ENCODE data around the gene BACE2.

BACE2 gene

DNA sequence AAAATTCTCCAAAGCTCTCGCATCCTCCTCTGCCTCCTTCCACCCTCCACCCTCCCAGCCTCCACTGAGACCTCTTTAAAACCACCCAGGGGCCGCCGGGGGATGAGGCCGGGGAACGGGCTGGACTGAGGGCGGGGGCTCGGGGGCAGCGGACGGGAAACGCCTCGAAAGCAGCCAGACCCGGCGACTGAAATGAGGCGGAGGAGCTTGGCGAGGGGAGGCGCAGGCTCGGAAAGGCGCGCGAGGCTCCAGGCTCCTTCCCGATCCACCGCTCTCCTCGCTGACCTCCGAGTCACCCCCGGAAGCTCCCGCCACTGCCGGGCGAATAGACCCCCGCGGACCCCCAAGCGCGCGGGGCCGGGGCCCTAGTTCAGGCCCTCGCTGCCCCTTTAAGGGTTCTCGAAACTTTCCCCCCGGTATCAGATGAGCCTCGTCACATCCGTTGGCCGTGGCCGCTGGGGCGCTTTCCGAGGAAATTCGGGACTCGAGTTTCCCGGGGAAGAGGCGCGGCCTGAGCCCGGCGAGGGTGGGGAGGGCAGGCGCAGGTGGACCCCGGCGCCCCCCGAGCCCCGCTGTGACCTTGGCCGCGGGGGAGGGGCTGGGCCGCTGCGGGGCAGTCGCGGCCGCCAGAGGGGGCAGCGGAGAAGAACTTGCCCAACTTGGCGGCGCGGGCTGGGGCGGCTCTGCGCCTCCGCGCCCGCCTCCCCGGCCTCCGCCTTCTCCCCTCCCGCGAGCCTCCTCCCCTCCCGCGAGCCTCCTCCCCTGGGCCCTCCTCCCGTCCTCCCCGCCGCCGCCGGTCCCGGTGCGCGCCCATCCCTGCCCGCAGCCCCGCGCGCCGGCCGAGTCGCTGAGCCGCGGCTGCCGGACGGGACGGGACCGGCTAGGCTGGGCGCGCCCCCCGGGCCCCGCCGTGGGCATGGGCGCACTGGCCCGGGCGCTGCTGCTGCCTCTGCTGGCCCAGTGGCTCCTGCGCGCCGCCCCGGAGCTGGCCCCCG, at the start of gene BACE2:
BACE2 (plus strand) TSS at position 813 of the 995 bp plus-strand sequence; CDS start at position 917, 104 bp downstream.
- peak; percentile 40 for DNase-seq

- DNase-seq, result no peak
These were observed 48.1 kb upstream of the BACE2 start for GRCh38 chr21:41119901-41120300.

- DNase-seq, result no peak
These were observed 47.0 kb upstream of the BACE2 start for GRCh38 chr21:41120997-41121396.

DNA sequence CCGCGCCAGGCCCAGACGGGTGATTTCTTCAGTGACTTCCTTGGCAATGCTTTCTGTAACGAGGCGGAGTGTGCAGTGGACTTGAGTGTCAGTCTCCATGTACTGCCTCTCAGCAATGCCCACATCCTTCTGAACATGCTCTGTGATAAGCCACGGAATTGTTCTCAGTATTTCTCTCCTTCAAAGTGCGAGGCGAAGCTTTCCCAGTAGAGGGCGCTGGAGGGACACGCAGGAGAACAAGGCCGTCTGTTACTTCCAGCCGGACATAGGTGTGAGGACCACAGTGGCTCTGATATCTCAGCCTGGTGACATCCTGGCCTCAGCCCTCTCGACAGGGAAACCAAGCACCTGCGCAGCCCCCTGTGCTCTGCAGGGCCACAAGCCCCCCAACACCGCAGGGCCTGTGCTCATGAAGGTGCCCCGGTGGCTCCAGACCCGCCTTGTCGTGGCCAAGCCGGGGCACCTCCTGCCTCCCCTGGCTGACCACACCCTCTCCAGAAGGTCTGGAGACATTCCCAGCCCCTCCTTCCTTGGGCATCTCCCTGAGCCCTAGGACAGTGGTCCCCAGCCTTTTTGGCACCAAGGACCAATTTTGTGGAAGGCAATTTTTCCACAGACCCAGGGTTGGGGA, 46.1 kb upstream of the BACE2 start:
- peak; percentile 67 for DNase-seq

GRCh38 chr21:41124641-41125201, 43.2 kb upstream of the BACE2 start:
- no peak for DNase-seq

DNA sequence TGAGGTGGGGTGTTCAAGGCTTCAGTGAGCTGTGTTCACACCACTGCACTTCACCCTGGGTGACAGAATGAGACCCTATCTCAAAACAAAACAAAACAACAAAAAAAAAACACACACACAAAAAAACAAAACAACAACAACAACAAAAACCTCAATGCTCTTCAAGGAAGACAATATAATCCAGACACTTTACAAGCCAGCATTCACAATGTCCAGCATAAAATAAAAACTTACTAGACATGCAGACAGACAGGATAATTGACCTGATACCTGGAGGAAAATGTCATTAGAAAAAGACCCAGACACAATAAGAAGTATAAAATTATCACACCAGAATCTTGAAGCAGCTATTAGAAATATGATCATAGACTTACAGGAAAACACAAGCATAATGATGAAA, 39.0 kb upstream of the BACE2 start:
- DNase-seq, result no peak

DNA sequence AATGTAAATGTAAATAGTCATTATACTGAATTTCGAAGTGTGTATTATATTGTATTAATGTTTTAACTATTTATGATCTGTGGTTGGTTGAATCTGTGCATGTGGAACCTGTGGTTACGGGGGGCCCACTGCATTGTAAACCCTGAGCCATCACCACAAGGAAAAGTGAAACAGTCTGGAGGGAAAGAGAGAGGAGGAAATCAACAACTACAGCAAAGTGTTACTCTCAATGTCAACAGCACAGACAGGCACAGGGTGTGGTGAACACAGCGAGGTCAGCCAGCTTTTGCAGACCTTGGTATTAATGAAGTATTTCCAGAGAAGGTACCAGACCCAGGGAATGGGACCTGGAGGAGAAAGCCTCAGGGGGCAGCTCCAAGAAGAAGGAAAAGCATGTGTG, 37.1 kb upstream of the BACE2 start:
- no peak for DNase-seq

GRCh38 chr21:41133874-41134522, 34.0 kb upstream of the BACE2 start:
- DNase-seq, result peak; percentile 35

- DNase-seq, result no peak
These were observed 32.2 kb upstream of the BACE2 start for GRCh38 chr21:41135746-41136145.

DNA sequence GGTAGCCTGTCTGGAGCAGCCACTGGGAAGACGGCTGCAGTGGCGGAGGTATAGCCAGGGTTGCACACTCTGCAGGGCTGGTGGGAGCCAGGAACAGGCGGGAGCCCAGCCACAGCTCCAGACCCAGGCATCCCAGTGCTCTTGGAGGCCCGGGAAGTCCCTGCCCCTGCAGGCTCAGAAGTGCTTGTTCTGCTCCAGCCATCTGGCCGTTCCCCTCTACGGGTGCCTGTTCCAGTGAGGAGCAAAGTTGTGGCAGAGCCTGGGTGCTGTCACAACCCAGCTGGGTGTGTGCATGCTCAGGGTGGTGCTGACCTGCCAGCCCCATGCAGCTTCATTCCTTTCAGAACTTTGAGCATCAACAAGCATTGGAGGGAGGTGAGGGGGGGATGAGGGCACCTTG, 31.7 kb upstream of the BACE2 start:
- no peak for DNase-seq

- DNase-seq, result no peak
These were observed 30.6 kb upstream of the BACE2 start for GRCh38 chr21:41137401-41137800.

DNA sequence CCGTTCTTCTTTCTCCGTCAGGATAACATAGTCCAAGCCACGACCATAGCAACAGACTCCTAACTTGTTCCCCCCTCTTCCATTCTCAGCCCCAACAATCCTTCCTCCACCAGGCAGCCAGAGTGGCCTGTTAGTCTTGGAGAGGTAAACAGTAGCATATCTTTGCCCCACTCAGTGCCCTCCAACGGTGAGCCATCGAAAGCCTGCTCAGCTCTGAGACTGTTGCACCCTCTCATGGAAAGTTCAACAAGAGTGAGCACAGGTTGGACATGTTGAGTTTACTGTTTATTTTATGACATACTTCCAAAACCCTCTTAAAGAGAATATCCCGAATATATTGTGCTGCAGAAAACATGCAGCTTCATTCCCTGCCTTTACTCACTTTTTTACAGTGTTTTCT, 30.1 kb upstream of the BACE2 start:
- DNase-seq, result no peak

GRCh38 chr21:41138711-41139110, 29.2 kb upstream of the BACE2 start:
- DNase-seq, result no peak

DNA sequence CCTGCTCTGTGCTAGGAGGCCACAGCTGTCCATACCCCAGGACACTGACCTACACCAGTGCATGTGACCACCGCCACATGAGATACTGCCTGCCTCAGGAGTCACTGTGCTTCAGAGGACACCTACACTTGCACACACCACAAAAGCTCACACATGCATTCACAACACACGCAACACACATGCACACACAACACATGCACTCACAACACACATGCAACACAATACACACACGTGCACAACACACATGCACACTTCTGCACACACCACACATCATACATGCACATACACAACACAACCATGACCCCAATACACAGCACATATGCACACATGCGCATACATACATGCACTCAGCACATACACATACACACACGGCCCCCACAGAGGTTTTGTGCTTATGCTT, 28.7 kb upstream of the BACE2 start:
- no peak for DNase-seq

DNA sequence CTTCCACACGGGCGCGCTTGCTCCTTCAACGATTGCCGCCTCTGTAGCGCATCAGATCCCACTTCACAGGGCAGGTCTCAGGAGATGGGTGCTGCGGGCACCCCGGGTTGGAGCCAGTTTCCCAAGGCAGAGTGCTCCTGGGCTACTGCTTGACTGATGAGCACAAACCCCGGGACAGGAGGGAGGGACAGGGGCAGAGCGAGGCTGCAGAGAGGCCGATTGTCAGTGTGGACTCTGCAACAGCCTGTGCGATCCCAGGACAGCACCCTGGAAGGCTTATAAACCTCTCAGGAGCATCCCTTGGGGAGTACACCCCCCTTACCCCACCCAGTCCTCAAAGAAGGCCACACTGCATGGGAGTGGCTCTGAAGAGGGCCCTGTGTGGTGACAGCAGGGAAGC, 28.0 kb upstream of the BACE2 start:
- no peak for DNase-seq

- no peak for DNase-seq
These were observed 26.9 kb upstream of the BACE2 start for GRCh38 chr21:41141031-41141457.

DNA sequence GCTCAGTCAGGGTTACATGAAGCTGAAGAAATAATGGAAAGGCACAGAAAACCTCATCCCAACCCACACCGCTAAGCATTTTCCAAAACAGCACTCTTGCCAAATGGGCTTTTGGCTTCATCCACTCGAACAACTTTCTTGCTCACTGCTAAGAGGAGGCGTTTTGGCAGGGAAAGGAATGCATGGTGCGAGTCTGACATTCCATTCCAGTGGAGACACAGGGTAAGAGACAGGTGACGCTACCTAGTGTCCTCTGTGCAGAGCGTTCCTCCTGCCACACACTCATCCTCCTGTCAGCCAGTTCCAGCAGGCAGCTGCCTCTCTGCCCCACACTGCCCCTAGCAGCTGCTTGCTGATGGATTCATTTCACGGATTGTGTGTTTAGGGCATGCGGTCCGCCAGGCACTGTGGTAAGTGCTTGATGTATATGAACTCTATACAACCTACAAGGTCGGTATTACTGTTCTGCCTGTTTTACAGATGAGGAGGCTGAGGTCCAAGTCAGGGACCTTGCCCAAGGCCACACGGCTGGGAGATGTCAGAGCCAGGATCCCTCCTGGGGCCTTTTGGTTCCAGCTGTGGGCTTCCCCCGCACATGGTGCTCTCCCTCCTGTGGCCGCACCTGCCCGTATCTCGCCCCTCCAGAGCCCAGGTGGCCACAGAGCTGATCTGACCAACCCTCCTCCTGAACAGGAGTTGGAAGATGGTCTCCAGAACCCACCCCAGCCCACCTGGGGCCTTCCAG, 25.7 kb upstream of the BACE2 start:
- no peak for DNase-seq

DNA sequence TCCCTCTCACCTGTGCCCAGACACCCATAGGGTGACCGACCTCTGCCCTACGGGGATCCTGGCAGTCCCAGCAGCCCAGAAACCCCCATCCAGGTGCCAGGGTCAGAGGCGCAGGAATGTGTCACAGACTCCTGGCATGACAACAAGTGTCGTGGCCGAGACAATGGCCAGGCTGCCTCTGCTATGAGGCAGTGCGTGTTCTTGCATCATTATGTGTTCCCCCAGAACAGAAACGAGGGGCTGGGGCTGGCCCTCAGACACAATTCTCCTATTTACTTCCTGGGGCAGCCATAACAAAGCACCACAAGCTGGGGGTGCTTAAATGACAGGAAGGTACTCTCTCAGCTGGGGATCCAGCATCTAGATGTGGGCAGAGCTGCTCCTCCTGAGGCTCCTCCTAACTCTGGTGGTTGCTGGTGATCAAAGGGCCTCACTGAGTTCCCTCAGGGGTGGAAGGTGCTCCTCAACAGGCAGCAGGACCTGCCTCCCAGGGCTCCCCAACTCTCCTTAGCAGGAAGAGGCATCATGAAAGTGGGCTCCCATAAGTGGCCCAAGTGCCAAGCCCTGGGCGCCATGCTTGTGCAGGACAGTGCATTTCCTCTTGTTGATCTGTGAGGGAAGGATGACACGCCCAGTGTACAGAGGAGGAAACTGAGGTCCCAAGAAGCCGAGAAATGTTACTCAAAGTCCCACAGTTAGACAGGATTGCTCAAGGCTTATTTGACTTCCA, 24.2 kb upstream of the BACE2 start:
- DNase-seq, result no peak

GRCh38 chr21:41147096-41147978, 20.6 kb upstream of the BACE2 start:
- no peak for DNase-seq

DNA sequence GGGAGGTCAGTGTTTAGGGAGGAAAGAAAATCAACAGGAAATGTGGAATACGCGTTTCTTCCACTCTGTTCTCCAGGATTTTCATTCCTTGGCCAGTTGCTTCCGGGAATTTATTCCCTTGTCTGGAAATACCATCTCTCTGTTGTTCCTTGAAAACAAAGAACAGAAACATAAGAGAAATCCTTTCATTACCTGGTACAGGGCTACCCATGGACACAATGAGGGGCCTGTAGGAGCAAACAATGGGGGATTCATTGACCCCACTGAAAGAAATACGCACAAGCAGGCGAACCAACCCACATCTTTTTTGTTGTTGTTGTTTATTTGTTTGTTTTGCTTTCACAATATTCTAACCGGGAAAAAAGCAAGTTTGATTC, 20.0 kb upstream of the BACE2 start:
- DNase-seq, result no peak

- DNase-seq, result no peak
These were observed 19.2 kb upstream of the BACE2 start for GRCh38 chr21:41148798-41149197.
